ENCODE results near the gene HTR3D.

GRCh38 chr3:184062637-184063036 is 31.1 kb downstream of the HTR3D start:
- TF ChIP-seq CTCF (IDR thresholded peaks at IDR 0.05) (no peak), POLR2AphosphoS5 (IDR thresholded peaks at IDR 0.05) (no peak), POLR2A (IDR thresholded peaks at IDR 0.05) (no peak)

All from breast epithelium (tissue), 3 donors.